KOPT-K1 (cell line): ENCODE data around the gene RAB3C.

Experiments used
- H3K27ac ChIP-seq: fragments of 200-600 bp; sonication (generic); 2 replicates; pipeline ENCODE4 v1.5.1; 2016; ENCODE audit warnings: antibody characterized with exemption, mild to moderate bottlenecking, low read depth, low read length; ENCODE audit not compliant: poor library complexity, severe bottlenecking
- H3K36me3 ChIP-seq: fragments of 200-600 bp; sonication (generic); 2 replicates; pipeline ENCODE4 v1.5.1; 2017; ENCODE audit warnings: antibody characterized with exemption, mild to moderate bottlenecking, low read length, moderate library complexity; ENCODE audit not compliant: insufficient read depth
- H3K9me3 ChIP-seq: fragments of 200-600 bp; sonication (generic); 2 replicates; pipeline ENCODE4 v1.5.1; 2017; ENCODE audit warnings: antibody characterized with exemption, low read length, mild to moderate bottlenecking; ENCODE audit not compliant: insufficient read depth, poor library complexity, severe bottlenecking

The RAB3C gene

DNA sequence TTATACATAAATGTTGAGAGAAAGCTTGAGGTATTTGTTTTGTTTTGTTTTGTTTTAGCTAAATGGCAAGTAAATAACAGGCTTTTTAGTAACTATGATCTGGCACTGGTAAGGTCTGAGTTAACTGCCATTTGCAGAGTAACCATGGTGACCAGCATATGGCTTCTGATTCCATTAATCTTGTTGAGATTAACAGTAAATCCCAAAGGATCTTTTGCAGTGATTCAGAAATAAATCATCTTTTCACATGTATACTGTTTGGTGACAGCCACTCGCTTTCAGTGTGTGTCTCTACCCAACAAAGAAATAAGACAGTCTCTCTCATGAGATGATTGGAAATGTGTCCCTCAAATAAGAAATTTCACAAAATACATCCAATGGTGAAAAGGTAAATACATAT lies 235.6 kb downstream of the RAB3C start:
- H3K36me3 ChIP-seq, result no peaks in the 10 kb centered on the region
- H3K9me3 ChIP-seq, result no peaks in the 10 kb centered on the region
- H3K27ac ChIP-seq, result no peak overlapping the region

GRCh38 chr5:58825441-58825840 lies 242.6 kb downstream of the RAB3C start:
- H3K9me3 ChIP-seq, result no peaks in the 10 kb centered on the region
- no peak overlapping the region for H3K27ac ChIP-seq
- H3K36me3 ChIP-seq, result no peaks in the 10 kb centered on the region

- Histone ChIP-seq H3K9me3 (no peaks in the 10 kb centered on the region), H3K27ac (no peak overlapping the region), H3K36me3 (no peaks in the 10 kb centered on the region)
Observed at GRCh38 chr5:58825899-58826298, 243.0 kb downstream of the RAB3C start.

- Histone ChIP-seq H3K9me3 (no peaks in the 10 kb centered on the region), H3K27ac (no peak overlapping the region), H3K36me3 (no peaks in the 10 kb centered on the region)
Observed at GRCh38 chr5:58827463-58827862, 244.6 kb downstream of the RAB3C start.

GRCh38 chr5:58828258-58828657 lies 245.4 kb downstream of the RAB3C start:
- H3K9me3 ChIP-seq, result no peaks in the 10 kb centered on the region
- H3K36me3 ChIP-seq, result no peaks in the 10 kb centered on the region

GRCh38 chr5:58834242-58835225 lies 251.7 kb downstream of the RAB3C start:
- Histone ChIP-seq H3K36me3 (no peaks in the 10 kb centered on the region), H3K27ac (no peak overlapping the region), H3K9me3 (no peaks in the 10 kb centered on the region)

More at GRCh38 chr5:58828258-58828657, 245.4 kb downstream of the RAB3C start:
- H3K27ac ChIP-seq, result no peak overlapping the region

GRCh38 chr5:58836351-58836750 lies 253.5 kb downstream of the RAB3C start:
- H3K36me3 ChIP-seq, result no peaks in the 10 kb centered on the region
- no peaks in the 10 kb centered on the region for H3K9me3 ChIP-seq
- H3K27ac ChIP-seq, result no peak overlapping the region

GRCh38 chr5:58838729-58839128 lies 255.9 kb downstream of the RAB3C start:
- no peak overlapping the region for H3K27ac ChIP-seq
- H3K36me3 ChIP-seq, result no peaks in the 10 kb centered on the region
- H3K9me3 ChIP-seq, result no peaks in the 10 kb centered on the region

DNA sequence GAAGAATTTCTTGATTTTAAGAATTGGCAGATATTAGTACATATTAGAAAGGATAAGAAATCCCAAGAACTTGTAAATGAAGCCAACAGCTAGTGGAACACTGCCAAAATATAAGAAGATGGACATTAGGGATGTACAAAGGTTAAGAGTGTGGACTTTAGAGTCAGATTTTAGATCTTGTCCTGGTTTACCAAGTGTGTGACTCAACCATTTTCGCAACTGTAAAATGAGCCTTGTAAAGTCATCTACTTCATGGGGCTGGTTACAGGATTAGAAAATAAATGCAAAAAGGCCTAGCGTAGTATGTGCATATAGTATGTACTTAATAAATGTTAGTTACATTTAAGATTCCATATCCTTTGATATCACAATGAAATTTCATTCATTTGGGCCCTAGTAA lies 260.0 kb downstream of the RAB3C start:
- Histone ChIP-seq H3K9me3 (no peaks in the 10 kb centered on the region), H3K36me3 (no peaks in the 10 kb centered on the region), H3K27ac (no peak overlapping the region)

DNA sequence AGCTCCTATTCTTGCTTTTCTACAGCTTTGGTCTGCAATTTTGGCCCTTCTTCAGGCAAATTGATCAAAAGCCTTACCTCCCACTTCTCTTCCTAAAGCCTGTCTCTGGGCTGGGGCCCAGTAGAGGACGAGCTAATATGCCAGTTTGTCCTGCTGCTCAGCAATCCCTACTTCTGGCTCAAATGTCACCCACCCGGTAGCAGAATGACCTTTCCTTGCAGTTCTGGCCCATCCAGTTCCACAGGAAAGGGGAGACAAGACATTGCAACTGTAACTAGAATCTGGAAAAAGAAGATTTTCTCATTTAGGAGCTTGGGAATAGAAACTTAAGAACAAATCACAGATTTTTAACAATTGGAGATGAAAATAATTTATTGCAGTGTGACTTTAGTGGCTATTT lies 261.5 kb downstream of the RAB3C start:
- no peak overlapping the region for H3K27ac ChIP-seq
- H3K36me3 ChIP-seq, result no peaks in the 10 kb centered on the region
- H3K9me3 ChIP-seq, result no peaks in the 10 kb centered on the region

DNA sequence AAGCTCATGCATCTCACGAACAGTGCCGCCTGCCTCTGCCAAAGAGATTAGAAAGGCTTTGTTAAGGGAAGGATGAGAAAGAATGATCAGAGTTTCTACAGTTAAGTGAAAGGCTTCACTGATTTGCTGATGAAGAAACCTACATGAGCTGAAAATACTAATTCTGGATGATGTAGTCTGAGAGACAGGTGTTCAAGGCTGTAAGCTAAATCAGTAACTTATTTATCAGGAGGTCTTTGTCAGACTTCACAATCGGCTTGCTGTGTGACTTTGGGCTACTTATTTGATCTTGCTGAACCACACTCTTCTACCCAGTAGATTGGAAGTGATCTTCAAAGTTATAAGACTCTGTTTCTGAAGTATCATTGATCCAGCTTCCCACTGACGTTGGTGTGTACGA lies 264.2 kb downstream of the RAB3C start:
- H3K9me3 ChIP-seq, result no peaks in the 10 kb centered on the region
- no peaks in the 10 kb centered on the region for H3K36me3 ChIP-seq
- no peak overlapping the region for H3K27ac ChIP-seq

DNA sequence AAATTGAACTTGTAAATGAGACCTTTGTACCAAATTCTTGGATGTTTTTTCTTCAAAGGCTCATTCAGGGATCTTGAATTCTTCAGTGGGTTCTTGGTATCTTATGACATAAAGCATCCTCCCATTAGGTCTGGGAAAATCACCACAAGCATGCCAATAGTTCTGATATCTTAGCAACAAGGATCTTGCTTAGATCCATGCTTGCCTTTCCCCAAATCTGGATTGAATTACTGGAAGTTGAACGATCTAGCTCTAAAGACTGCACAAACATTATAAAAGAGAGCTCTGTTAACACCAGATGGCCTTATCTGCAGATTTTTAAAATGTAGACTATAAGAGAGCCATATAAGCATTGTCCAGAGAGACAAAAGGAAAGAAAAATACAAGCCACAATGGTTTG lies 266.3 kb downstream of the RAB3C start:
- H3K36me3 ChIP-seq, result no peaks in the 10 kb centered on the region
- no peak overlapping the region for H3K27ac ChIP-seq
- H3K9me3 ChIP-seq, result no peaks in the 10 kb centered on the region

- Histone ChIP-seq H3K36me3 (no peaks in the 10 kb centered on the region), H3K9me3 (no peaks in the 10 kb centered on the region), H3K27ac (no peak overlapping the region)
Observed at GRCh38 chr5:58849921-58850667, 267.2 kb downstream of the RAB3C start.

- H3K36me3 ChIP-seq, result no peaks in the 10 kb centered on the region
- H3K9me3 ChIP-seq, result no peaks in the 10 kb centered on the region
- H3K27ac ChIP-seq, result no peak overlapping the region
Observed at GRCh38 chr5:58851153-58851552, 268.3 kb downstream of the RAB3C start.

- Histone ChIP-seq H3K27ac (no peak overlapping the region), H3K36me3 (no peaks in the 10 kb centered on the region)
Observed at GRCh38 chr5:58851571-58851970, 268.7 kb downstream of the RAB3C start.

More at GRCh38 chr5:58851571-58851970, 268.7 kb downstream of the RAB3C start:
- no peaks in the 10 kb centered on the region for H3K9me3 ChIP-seq
